IMR-90 (cell line): ENCODE data around the gene KDM1B.

ENCODE experiments used
- CHD1 ChIP-seq: IDR thresholded peaks from 2 replicates; pipeline ENCODE4 v1.6.1; 2012; ENCODE audit warnings: low read depth, low read length, improper control_type of control experiment
- CTCF ChIP-seq: conservative IDR thresholded peaks from 2 replicates; pipeline ENCODE4 v1.5.1; 2012; ENCODE audit warnings: mild to moderate bottlenecking, low read depth, low read length, improper control_type of control experiment
- ELK1 ChIP-seq: fragments of 150-350 bp; IDR thresholded peaks from 2 replicates; pipeline ENCODE4 v1.6.1; 2016; ENCODE audit warnings: low read depth, mild to moderate bottlenecking, low read length, moderate library complexity, borderline replicate concordance
- FOS ChIP-seq: fragments of 150-350 bp; IDR thresholded peaks from 2 replicates; pipeline ENCODE4 v1.6.1; 2016; ENCODE audit warnings: low read depth, low read length
- USF2 ChIP-seq: fragments of 150-350 bp; IDR thresholded peaks from 2 replicates; pipeline ENCODE4 v1.6.1; 2017; ENCODE audit warnings: mild to moderate bottlenecking, antibody characterized with exemption, low read length, low read depth

GRCh38 chr6:18115356-18115755 is 39.9 kb upstream of the KDM1B start:
- TF ChIP-seq CTCF: no peak
- TF ChIP-seq USF2: no peak
- TF ChIP-seq CHD1: no peak
- no peak for TF ChIP-seq ELK1
- no peak for TF ChIP-seq FOS
